GM21786 (cell line): ENCODE results near the gene VWA3B.
"Not testable (repeated sequence)": the region's sequence is repeated elsewhere in the genome, so short reads cannot be mapped to it uniquely, and the experiment has no call there.

Experiments used
- ATAC-seq: cut with Tn5 transposase; IDR thresholded peaks from one replicate; pipeline ENCODE4 v1.9.1; 2021; ENCODE audit not compliant: unreplicated experiment

VWA3B gene

DNA sequence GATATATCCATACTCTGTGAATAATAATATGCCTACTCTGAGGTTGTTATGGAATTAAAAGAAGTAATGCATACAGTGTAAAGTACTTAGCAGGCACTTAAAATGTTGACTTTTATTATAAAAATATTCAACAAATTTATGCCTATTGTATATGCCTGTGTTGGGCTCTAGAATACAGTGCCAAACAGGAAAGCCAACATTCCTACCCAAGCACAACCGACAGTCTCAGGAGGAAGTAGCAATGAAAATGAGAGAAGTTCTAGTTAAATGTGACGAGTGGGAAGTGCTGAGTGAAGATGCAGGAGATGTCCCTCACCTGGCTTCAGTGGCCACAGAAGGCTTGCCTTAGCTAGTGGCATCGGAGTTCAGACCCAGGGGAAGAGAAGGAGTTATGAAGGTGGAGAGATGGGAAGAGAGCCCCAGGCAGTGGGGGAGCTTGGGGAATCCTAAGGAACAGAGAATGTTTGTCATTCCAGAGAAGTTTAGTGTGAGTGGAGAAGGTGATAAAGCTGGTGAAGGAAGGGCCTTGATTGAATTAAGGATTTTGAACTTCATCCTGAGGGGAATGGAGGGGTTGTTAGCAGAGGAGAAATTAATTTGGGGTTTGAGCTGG lies 153.9 kb downstream of the VWA3B start:
- ATAC-seq: no peak

GRCh38 chr2:98241592-98241991 lies 154.6 kb downstream of the VWA3B start:
- no peak for ATAC-seq

DNA sequence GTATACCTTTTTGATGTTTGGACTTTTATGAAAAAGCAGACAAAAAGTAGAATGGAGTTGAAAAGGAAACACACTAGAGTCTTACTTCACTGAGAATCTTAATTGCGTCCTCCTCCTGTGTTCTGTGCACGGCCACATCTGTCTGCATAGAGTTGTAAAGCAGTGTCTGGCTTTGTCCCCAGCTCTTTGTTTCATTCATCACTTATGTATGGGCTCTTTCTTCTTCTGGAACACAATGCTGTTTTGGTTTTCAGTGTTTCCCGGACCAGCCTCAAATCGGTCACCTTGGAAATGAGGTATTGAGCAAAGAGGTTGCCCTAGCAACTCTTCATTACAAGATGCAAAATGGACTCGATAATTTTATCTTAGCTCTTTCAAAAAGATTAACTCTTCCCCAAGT lies 155.0 kb downstream of the VWA3B start:
- ATAC-seq: no peak

GRCh38 chr2:98245491-98245890 lies 158.5 kb downstream of the VWA3B start:
- ATAC-seq: no peak

DNA sequence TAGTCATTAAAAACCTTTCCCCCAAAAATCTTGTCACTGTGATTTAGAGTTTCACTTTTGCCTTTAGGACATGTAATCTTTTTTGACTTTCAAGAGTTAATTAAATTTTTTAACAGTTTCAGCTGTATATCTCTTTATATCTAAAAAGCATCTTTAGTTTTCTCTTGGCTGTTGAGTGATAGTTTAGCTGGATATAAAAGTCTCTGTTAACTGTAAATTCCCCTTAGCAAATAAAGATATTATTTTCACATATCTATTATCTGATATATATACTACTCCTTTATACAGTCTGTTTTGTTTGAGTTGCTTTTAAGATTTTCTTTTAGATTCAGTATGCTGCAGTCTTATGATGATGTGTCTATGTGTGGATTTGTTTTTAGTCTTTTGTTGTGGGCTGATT lies 160.4 kb downstream of the VWA3B start:
- ATAC-seq: no peak

- no peak for ATAC-seq
These were observed 165.2 kb downstream of the VWA3B start for GRCh38 chr2:98252038-98252773.

- no peak for ATAC-seq
These were observed 166.6 kb downstream of the VWA3B start for GRCh38 chr2:98253461-98254070.

DNA sequence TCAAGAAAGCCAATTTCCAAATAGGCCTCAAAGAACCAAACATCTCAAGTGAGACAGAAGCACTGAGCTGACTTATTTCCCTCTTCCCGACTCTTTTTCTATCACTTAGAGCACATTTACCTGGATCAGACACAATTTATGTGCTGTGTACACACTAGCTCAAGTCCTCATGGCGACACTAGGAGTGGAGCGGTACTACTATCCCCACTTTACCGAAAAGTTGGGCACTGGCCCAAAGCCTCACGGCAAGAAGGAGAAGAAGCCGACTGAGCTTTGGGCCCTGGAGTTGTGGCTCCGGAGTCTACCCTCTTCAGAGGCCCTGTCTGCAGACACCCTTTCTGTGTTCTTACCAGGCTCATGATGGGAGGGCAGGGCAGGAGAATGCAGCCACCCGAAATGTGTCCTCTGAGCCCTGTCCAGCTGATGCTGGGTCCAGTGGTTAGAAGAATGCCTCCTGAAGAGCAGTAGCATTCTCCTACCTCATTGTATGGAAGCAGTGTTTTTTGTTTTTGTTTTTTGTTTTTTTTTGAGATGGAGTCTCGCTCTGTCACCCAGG lies 167.6 kb downstream of the VWA3B start:
- no peak for ATAC-seq

DNA sequence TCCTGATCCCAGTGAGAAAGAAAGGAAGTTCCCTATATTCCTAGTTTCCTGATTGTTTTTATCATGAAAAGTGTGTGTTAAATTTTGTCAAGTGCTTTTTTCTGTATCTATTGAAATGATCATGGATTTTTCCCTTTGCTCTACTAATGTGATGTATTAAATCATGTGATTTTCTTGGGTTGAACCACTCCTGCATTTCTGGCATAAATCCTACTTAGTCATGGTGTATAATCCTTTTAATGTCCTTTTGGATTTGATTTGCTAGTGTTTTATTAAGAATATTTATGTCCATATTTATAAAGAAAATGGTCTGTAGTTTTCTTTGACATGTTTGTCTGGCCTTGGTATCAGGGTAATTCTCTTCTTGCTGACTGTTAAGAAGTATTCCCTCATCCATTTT lies 171.9 kb downstream of the VWA3B start:
- ATAC-seq: no peak

GRCh38 chr2:98263362-98263761 lies 176.4 kb downstream of the VWA3B start:
- no peak for ATAC-seq

- ATAC-seq: not testable (repeated sequence)
These were observed 181.3 kb downstream of the VWA3B start for GRCh38 chr2:98268225-98268624.

GRCh38 chr2:98269274-98269673 lies 182.3 kb downstream of the VWA3B start:
- ATAC-seq: no peak

DNA sequence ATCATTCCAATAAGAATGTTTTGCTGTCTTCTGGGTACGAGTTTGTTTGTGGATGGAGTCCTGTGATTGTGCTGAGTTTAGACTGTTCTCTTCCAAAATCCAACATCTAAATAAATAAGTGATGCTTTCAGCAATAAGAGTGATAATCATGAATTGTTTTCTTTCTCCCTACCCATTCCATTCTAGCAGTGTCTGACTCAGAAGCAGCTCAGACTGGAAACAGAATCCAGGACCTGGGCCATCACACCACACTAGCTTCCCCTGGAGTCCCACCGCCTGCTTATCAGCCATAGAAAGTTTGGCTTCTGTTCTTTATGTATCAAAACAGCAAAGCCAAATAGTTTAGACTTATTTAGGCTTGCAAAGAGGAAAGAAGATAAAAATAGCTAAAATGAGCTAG lies 182.9 kb downstream of the VWA3B start:
- ATAC-seq: no peak

DNA sequence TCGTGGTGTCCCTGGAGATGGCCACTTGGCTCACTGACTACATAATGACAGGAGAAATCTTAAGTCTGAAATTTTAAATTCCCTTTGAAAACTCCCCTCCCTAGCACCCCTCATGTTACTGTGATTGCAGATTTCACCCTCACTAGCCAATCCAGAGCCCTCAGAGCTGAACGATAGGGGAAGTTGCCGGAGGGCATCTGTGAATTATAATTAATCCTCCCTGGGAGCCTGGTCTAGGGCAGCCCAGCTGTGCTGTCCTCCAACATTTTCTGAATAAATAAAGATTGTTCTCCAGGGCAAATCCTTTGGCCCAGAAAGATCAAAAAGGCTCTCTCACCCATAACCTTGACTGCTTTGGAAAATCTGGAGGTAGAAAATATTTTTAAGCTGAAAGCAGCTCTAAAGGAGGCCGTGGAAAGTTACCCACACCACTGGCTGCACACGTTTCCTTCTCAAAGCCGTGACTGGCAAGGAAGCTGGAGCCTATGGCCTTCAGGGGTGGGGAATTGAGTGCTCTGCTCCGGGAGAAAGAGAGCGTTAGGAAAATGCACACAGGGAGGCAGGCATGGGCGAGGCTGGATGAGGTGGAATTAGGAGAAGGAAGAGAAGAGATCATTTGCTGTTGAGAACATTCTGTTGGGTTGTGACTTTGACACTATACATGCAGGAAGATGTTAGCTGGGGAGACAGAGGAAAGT lies 190.3 kb downstream of the VWA3B start:
- ATAC-seq: no peak

DNA sequence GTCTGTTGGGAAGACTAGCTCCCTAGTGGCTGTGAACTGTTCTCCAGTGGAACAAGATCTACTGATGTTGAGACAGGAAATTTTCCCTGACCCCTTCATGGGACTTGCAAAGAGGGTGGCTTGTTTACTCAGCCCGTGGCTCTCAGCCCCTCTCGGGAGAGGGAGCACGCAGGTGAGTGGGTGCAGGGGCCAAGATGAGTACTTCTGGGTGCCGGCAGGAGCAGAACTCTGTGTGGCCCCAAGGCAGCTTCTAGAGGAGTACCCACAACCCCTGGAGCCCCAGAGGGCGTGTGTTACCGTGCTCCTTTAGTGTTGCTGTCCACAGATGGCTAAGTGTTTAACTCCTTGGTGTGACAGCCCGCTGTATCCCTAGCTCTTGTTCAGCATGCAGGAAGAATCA lies 191.1 kb downstream of the VWA3B start:
- no peak for ATAC-seq

DNA sequence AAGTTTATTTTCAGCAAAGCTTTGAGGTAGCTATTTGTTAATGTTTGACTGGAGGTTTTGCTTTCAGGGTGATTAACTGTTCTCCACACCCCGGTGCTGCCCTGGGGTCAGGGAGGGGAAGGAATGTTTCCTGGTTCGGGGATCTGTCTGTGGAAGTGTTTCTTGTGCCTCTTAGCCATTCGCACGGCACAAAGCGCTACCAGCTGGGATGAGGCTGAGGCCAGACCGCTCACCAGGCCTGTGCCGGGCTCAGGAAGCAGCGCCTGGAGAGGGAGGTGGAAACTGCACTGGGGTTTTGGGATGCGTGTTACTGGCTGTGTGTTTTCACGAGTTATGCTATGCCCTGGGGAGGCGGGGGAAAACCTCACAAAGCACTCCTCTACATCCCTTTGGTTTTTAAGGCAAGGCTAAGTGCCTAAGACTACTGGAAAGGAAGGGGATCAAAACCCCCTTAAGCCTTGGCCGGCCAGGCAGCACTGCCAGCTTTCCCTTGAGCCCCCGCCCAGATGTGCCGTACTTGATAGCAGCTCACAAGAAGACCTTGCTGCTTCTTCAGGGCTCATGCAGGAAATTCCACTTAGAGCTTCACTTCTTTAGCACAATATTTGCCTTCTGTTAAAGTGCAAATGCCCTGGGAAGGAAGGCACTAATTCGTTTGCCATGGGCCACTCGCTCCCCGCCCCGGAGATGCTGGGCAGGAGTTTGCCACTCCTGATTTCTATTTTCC lies 193.6 kb downstream of the VWA3B start:
- peak; percentile 60 for ATAC-seq

DNA sequence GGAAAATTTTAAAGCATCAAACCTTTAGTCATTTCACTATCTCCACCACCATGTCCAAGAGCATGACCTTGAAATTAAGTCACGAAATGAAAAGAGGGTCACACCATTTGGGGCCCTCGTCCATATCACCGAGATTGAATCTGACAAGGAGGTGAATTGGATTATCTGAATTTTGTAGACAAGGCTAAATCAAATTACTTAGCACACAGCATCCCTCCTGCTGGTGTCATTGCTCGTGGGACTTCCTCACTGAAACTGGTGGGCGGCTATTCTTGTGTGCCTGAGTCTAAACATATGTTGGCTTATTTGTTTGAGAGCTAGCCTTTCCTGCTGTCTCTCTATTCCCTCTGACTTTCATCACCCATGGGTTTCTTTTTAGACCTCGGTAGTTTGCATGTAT lies 194.6 kb downstream of the VWA3B start:
- ATAC-seq: no peak

DNA sequence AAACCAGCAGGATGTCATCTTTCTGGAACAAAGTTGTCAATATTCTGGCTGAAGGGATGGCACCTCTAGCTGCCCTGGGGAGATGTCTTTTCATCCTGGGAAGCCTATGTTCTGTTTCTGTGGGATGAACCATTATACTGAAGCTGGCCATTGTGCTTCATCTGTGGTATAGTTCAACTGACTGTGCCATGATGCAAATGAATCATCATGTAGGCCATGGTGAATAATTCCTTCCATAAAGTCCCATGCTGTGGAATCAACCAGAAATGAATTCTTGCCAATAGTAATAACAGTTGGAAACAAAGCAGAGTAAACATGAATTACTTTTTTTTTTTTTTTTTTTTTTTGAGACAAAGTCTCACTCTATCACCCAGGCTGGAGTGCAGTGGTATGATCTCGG lies 195.1 kb downstream of the VWA3B start:
- ATAC-seq: no peak

GRCh38 chr2:98293030-98293429 lies 206.1 kb downstream of the VWA3B start:
- ATAC-seq: no peak

- ATAC-seq: no peak
These were observed 207.1 kb downstream of the VWA3B start for GRCh38 chr2:98293931-98294687.
